ENCODE results near the gene ANKRD61. TPM values are rescaled to one million over a fixed set of nuclear protein-coding genes. Genes with fewer than 3 reads are reported as not detected.

Gene ANKRD61
- total RNA-seq, 6 experiments from 2014 or later: 0.26 TPM; not detected in 5

DNA sequence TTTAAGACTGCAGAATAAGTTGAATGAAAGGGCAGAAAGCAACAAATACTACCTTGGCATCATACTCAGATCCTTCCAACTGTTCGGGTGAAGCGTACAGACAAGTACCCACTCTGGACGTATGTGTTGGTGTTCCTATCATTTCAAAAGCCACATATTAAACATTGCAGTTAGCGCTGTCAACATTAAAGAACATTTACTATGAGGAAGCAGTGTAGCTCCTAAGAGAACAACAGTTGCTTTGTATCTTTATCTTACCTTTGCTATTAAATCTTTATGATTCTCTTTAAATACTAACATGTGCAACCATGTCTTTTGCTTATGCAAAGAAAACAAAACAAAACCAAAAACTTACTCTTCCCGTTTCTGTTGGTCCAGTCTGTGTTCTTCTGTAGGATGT lies 2.6 kb upstream of the ANKRD61 start:
- no peaks in the 10 kb centered on the region for H3K9me3 ChIP-seq
- no peak for TF ChIP-seq POLR2A (IDR thresholded peaks at IDR 0.05)
- TF ChIP-seq, protein P1, sequence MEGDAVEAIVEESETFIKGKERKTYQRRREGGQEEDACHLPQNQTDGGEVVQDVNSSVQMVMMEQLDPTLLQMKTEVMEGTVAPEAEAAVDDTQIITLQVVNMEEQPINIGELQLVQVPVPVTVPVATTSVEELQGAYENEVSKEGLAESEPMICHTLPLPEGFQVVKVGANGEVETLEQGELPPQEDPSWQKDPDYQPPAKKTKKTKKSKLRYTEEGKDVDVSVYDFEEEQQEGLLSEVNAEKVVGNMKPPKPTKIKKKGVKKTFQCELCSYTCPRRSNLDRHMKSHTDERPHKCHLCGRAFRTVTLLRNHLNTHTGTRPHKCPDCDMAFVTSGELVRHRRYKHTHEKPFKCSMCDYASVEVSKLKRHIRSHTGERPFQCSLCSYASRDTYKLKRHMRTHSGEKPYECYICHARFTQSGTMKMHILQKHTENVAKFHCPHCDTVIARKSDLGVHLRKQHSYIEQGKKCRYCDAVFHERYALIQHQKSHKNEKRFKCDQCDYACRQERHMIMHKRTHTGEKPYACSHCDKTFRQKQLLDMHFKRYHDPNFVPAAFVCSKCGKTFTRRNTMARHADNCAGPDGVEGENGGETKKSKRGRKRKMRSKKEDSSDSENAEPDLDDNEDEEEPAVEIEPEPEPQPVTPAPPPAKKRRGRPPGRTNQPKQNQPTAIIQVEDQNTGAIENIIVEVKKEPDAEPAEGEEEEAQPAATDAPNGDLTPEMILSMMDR (IDR thresholded peaks at IDR 0.05): no peak
- H3K27me3 ChIP-seq: no peaks in the 10 kb centered on the region
- H3K4me3 ChIP-seq: no peak overlapping the region
- ATAC-seq: no peak
- no peaks in the 10 kb centered on the region for H3K4me1 ChIP-seq
- no peak for DNase-seq
- intact Hi-C loops (cut with DNase I): no loop called here
- peaks cover 0 to 76% (median 22%) of the 10 kb centered on the region in 4 donors for H3K36me3 ChIP-seq
- no peak overlapping the region for H3K27ac ChIP-seq
- WGBS (ENCODE audit: insufficient coverage, low coverage, low lambda C conversion rate, missing lambda C conversion rate): 93% methylated on average over 5 of the region's 5 CpGs

DNA sequence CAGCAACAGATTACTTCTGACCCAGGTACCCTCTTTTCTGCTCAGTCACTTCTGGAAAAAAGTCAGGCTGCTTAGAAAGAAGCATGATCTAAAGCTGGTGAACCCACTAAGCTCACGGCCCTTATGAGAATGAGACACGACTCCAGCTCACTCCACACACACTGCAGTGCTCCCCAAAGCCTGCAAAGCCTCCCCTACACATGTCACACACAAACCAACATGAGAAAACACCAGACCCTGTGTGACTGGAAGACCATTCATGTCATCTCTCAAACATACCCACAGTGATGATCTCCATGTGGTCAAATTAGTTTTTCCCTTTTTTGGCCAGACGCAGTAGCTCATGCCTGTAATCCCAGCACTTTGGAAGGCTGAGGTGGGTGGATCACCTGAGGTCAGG lies 391 bp downstream of the ANKRD61 start:
- ATAC-seq (no peak), DNase-seq (no peak)
- peaks cover 0 to 65% (median 31%) of the 10 kb centered on the region in 4 donors for H3K36me3 ChIP-seq
- no peak for TF ChIP-seq POLR2A (IDR thresholded peaks at IDR 0.05)
- TF ChIP-seq, protein P1 (IDR thresholded peaks at IDR 0.05): no peak
- H3K4me1 ChIP-seq: no peaks in the 10 kb centered on the region
- H3K4me3 ChIP-seq: no peak overlapping the region
- intact Hi-C loops (cut with DNase I): no loop called here
- no peak overlapping the region for H3K27ac ChIP-seq
- no peaks in the 10 kb centered on the region for H3K27me3 ChIP-seq
- no peaks in the 10 kb centered on the region for H3K9me3 ChIP-seq
- 80% methylated on average over 1 of the region's 3 CpGs for WGBS (ENCODE audit: insufficient coverage, low coverage, low lambda C conversion rate, missing lambda C conversion rate)

DNA sequence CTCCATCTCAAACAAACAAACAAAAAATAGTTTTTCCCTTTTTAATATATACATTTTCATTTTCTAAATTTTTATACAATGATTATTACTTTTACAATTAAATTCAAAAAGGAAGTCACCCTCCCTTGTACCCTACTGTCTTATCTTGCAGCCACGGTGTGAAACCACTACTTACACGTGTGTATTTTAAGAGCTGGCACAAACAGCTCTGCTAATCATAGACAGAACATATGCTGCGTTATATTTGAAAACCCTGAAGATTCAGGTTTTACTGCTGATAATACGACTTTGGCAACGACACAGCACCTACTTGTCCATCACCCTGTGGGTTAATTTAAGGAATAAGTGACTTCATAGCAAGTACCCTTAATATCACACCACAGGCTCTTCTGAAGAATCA lies 991 bp downstream of the ANKRD61 start:
- intact Hi-C loops (cut with DNase I): no loop called here
- no peak for DNase-seq
- TF ChIP-seq, protein P1 (IDR thresholded peaks at IDR 0.05): no peak
- TF ChIP-seq POLR2A (IDR thresholded peaks at IDR 0.05): no peak
- 80% methylated on average over 5 of the region's 5 CpGs for WGBS (ENCODE audit: insufficient coverage, low coverage, low lambda C conversion rate, missing lambda C conversion rate)
- H3K36me3 ChIP-seq: peaks cover 0 to 65% (median 28%) of the 10 kb centered on the region in 4 donors
- H3K4me3 ChIP-seq: no peak overlapping the region
- no peak for ATAC-seq
- no peaks in the 10 kb centered on the region for H3K4me1 ChIP-seq
- H3K27ac ChIP-seq: no peak overlapping the region
- no peaks in the 10 kb centered on the region for H3K9me3 ChIP-seq
- no peaks in the 10 kb centered on the region for H3K27me3 ChIP-seq

DNA sequence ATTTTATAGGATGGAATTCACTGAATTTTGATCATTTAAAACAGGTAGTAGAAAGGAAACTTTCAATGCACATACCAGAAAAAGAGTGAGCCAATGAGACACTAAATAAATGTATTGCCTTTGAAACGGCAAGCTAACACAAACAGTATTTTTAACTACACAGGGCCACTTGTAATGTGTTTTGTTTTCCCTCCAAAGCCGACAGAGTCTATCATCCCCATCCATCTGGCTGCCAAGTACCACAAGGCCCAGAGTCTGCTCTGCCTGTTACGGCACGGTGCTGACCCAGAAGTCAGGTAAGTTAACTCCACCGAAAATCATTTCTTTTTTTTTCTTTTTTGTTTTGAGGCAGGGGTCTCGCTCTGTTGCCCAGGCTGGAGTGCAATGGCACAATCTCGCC lies 1.5 kb downstream of the ANKRD61 start:
- Histone ChIP-seq H3K27ac (no peak overlapping the region), H3K4me1 (peaks cover 0 to 3% (median 0%) of the 10 kb centered on the region in 4 donors), H3K36me3 (peaks cover 0 to 65% (median 25%) of the 10 kb centered on the region in 4 donors), H3K27me3 (no peaks in the 10 kb centered on the region), H3K4me3 (no peak overlapping the region), H3K9me3 (no peaks in the 10 kb centered on the region)
- no peak for ATAC-seq
- intact Hi-C loops (cut with DNase I): no loop called here
- WGBS (ENCODE audit: insufficient coverage, low coverage, low lambda C conversion rate, missing lambda C conversion rate): 94% methylated on average over 7 of the region's 7 CpGs
- TF ChIP-seq POLR2A (IDR thresholded peaks at IDR 0.05): no peak
- TF ChIP-seq, protein P1 (IDR thresholded peaks at IDR 0.05): no peak
- DNase-seq: no peak

DNA sequence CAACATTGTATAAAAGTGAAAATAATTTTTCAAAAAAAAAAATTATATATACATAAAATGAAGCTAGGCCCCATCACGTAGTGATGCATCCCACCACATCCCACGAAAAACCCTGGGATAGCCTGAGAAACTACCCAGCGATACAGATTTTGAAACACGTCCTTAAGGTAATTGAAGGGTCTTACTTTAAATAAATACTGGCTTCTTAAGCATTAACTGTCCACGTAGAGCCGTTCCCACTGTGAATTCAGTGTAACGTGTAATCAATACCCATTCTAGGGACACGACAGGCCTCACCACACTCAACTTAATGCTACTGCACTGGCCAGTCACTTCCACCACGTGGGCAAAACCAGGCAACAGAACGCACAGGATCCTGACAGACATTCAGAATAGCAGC lies 4.0 kb downstream of the ANKRD61 start:
- DNase-seq (no peak), ATAC-seq (no peak)
- Histone ChIP-seq H3K4me1 (peaks cover 0 to 3% (median 0%) of the 10 kb centered on the region in 4 donors), H3K27ac (no peak overlapping the region), H3K27me3 (no peaks in the 10 kb centered on the region), H3K36me3 (peaks cover 0 to 74% (median 22%) of the 10 kb centered on the region in 4 donors), H3K9me3 (no peaks in the 10 kb centered on the region), H3K4me3 (no peak overlapping the region)
- TF ChIP-seq, protein P1 (IDR thresholded peaks at IDR 0.05): no peak
- no peak for TF ChIP-seq POLR2A (IDR thresholded peaks at IDR 0.05)
- intact Hi-C loops (cut with DNase I): no loop called here
- 93% methylated on average over 7 of the region's 10 CpGs for WGBS (ENCODE audit: insufficient coverage, low coverage, low lambda C conversion rate, missing lambda C conversion rate)
